ENCODE measurements around the gene MAP1B. TPM values are rescaled to one million over a fixed set of nuclear protein-coding genes. Genes with fewer than 3 reads are reported as not detected.

The MAP1B gene
- polyA plus RNA-seq, 3 donors: 0.02 TPM; not detected in 2

- TF ChIP-seq CTCF (IDR thresholded peaks at IDR 0.05): no peak
- no peaks in the 10 kb centered on the region for H3K36me3 ChIP-seq (replicated peaks in 1 of 2; ENCODE audit: control insufficient read depth in 1 of 2, insufficient read depth in 2 of 2, low read length in 2 of 2)
- intact Hi-C loops (cut with micrococcal nuclease): no loop called here
- Mint-ChIP-seq H3K9me3 (no peaks in the 10 kb centered on the region), H3K36me3 (no peaks in the 10 kb centered on the region), H3K4me3 (no peak overlapping the region), H3K27ac (no peak overlapping the region), H3K4me1 (no peaks in the 10 kb centered on the region), H3K27me3 (ENCODE audit: low read depth in 3 of 3) (peaks cover 9 to 21% (median 13%) of the 10 kb centered on the region in 3 donors)
- H3K79me2 ChIP-seq (ENCODE audit: insufficient read depth, low read length): no peaks in the 10 kb centered on the region
- no peak for DNase-seq
- no peaks in the 10 kb centered on the region for H3K4me1 ChIP-seq (ENCODE audit: control insufficient read depth in 1 of 2, insufficient read depth in 2 of 2, low read length in 2 of 2)
- H3K4me3 ChIP-seq (replicated peaks in 1 of 3; ENCODE audit: low read depth in 2 of 3, low read length in 3 of 3): no peak overlapping the region
- H3K9ac ChIP-seq (ENCODE audit: insufficient read depth, low read length, poor library complexity, severe bottlenecking): no peak overlapping the region
- no peak overlapping the region for H3K4me2 ChIP-seq (replicated peaks; ENCODE audit: extremely low read depth, low read length, poor library complexity, severe bottlenecking)
- H3K27me3 ChIP-seq (ENCODE audit: control insufficient read depth in 2 of 2, insufficient read depth in 2 of 2, low read length in 2 of 2): peaks cover 2 to 3% of the 10 kb centered on the region in 2 donors
- H4K20me1 ChIP-seq (ENCODE audit: insufficient read depth, low read length): no peaks in the 10 kb centered on the region
- H3K27ac ChIP-seq (ENCODE audit: low read depth in 1 of 2, low read length in 2 of 2): no peak overlapping the region
- no peak overlapping the region for H2AFZ ChIP-seq (ENCODE audit: insufficient read depth, low read depth, low read length, poor library complexity, severe bottlenecking)
- WGBS (ENCODE audit: insufficient coverage): 85% methylated on average over 2 of the region's 3 CpGs
- no peaks in the 10 kb centered on the region for H3K9me3 ChIP-seq (replicated peaks in 1 of 2; ENCODE audit: control insufficient read depth in 1 of 2, insufficient read depth in 1 of 2, low read length in 2 of 2)
These were observed 29.9 kb upstream of the MAP1B start for GRCh38 chr5:72077390-72077789.

- H3K9ac ChIP-seq (ENCODE audit: insufficient read depth, low read length, poor library complexity, severe bottlenecking): no peak overlapping the region
- peaks cover 2 to 3% of the 10 kb centered on the region in 2 donors for H3K27me3 ChIP-seq (ENCODE audit: control insufficient read depth in 2 of 2, insufficient read depth in 2 of 2, low read length in 2 of 2)
- no peak overlapping the region for H2AFZ ChIP-seq (ENCODE audit: insufficient read depth, low read depth, low read length, poor library complexity, severe bottlenecking)
- no peak overlapping the region for H3K27ac Mint-ChIP-seq
- intact Hi-C loops (cut with micrococcal nuclease): no loop called here
- no peak overlapping the region for H3K27ac ChIP-seq (ENCODE audit: low read depth in 1 of 2, low read length in 2 of 2)
- H3K9me3 Mint-ChIP-seq: no peaks in the 10 kb centered on the region
- no peaks in the 10 kb centered on the region for H3K4me1 ChIP-seq (ENCODE audit: control insufficient read depth in 1 of 2, insufficient read depth in 2 of 2, low read length in 2 of 2)
- 14% methylated on average over 5 of the region's 7 CpGs for WGBS (ENCODE audit: insufficient coverage)
- peaks cover 15 to 29% (median 16%) of the 10 kb centered on the region in 3 donors for H3K27me3 Mint-ChIP-seq (ENCODE audit: low read depth in 3 of 3)
- no peaks in the 10 kb centered on the region for H3K36me3 Mint-ChIP-seq
- H3K9me3 ChIP-seq (replicated peaks in 1 of 2; ENCODE audit: control insufficient read depth in 1 of 2, insufficient read depth in 1 of 2, low read length in 2 of 2): no peaks in the 10 kb centered on the region
- no peak for DNase-seq
- no peaks in the 10 kb centered on the region for H3K36me3 ChIP-seq (replicated peaks in 1 of 2; ENCODE audit: control insufficient read depth in 1 of 2, insufficient read depth in 2 of 2, low read length in 2 of 2)
- TF ChIP-seq CTCF (IDR thresholded peaks at IDR 0.05): no peak
- no peak overlapping the region for H3K4me3 Mint-ChIP-seq
- H3K4me1 Mint-ChIP-seq: no peaks in the 10 kb centered on the region
- H3K4me2 ChIP-seq (replicated peaks; ENCODE audit: extremely low read depth, low read length, poor library complexity, severe bottlenecking): no peak overlapping the region
- H3K79me2 ChIP-seq (ENCODE audit: insufficient read depth, low read length): no peaks in the 10 kb centered on the region
- no peaks in the 10 kb centered on the region for H4K20me1 ChIP-seq (ENCODE audit: insufficient read depth, low read length)
- H3K4me3 ChIP-seq (replicated peaks in 1 of 3; ENCODE audit: low read depth in 2 of 3, low read length in 3 of 3): no peak overlapping the region
These were observed 28.0 kb upstream of the MAP1B start for GRCh38 chr5:72079288-72079687.
